Measurements from ENCODE around the gene MEDAG.

GRCh38 chr13:30857018-30857417 lies 49.1 kb upstream of the MEDAG start:
- TF ChIP-seq CTCF (conservative IDR thresholded peaks at IDR 0.05) (no peak), EZH2 (IDR thresholded peaks at IDR 0.05; ENCODE audit: low read depth) (no peak)

All from PC-9 (cell line).